Measurements from ENCODE around the gene SLC26A6. TPM values are rescaled to one million over a fixed set of nuclear protein-coding genes. Genes with fewer than 3 reads are reported as not detected.

SLC26A6 gene
- total and polyA plus RNA-seq, 7 donors, result 4.5 to 13.0 (median 6.2) TPM

DNA sequence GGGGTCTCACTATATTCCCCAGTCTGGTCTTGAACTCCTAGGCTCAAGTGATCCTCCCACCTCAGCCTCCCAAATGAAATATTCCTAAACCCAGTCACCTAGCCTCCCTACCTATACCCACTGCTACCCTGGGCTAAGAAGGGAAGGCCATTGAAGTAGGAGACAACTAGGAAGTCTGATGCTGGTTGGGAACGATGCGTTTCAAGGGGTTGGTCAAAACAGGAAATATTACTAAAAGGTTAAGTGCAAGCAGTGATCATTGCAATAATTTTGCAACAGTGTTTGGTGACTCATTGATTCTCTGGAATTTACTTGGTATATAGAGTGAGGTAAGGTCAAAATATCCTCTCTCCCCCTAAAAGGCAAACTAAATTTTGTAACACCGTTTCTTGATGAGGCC is 21.2 kb downstream of the SLC26A6 start:
- Histone ChIP-seq H3K9me3 (peaks cover 13% of the 10 kb centered on the region), H3K36me3 (ENCODE audit: insufficient read depth in 1 of 2, low read depth in 1 of 2) (no peaks in the 10 kb centered on the region), H3K4me1 (peaks cover 5% of the 10 kb centered on the region), H3K27ac (no peak overlapping the region), H3K27me3 (ENCODE audit: insufficient read depth in 3 of 3, low read length in 2 of 3) (no peaks in the 10 kb centered on the region), H3K4me3 (no peak overlapping the region)
- ATAC-seq (no peak), DNase-seq (no peak)
- intact Hi-C loops (cut with DNase I), result no loop called here
- TF ChIP-seq, protein P1, sequence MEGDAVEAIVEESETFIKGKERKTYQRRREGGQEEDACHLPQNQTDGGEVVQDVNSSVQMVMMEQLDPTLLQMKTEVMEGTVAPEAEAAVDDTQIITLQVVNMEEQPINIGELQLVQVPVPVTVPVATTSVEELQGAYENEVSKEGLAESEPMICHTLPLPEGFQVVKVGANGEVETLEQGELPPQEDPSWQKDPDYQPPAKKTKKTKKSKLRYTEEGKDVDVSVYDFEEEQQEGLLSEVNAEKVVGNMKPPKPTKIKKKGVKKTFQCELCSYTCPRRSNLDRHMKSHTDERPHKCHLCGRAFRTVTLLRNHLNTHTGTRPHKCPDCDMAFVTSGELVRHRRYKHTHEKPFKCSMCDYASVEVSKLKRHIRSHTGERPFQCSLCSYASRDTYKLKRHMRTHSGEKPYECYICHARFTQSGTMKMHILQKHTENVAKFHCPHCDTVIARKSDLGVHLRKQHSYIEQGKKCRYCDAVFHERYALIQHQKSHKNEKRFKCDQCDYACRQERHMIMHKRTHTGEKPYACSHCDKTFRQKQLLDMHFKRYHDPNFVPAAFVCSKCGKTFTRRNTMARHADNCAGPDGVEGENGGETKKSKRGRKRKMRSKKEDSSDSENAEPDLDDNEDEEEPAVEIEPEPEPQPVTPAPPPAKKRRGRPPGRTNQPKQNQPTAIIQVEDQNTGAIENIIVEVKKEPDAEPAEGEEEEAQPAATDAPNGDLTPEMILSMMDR (IDR thresholded peaks at IDR 0.05), result no peak
- 68 to 81% (median 69%) methylated on average over 3 of the region's 3 CpGs for WGBS, 3 donors

DNA sequence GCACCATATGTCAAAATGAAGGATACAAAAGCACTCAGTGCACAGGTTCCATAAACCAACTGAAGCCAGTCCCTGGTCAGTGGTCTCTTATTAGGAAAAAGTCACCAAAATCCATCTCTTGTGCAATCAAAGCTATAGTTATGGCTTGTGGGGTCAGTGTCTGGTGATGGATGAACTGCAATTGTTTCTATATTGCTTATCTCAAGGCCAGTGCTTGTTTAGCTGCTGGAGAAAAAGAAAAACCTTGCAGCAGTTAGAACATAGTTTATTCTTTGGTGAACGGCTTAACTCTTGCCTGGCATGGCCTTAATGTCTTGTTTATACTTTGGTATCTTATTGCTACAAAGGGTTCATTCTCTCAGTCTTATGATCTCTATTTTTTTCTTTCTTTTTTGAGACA is 23.0 kb downstream of the SLC26A6 start:
- H3K4me3 ChIP-seq, result no peak overlapping the region
- peaks cover 2% of the 10 kb centered on the region for H3K9me3 ChIP-seq
- peaks cover 0 to 14% of the 10 kb centered on the region in 2 donors for H3K36me3 ChIP-seq (ENCODE audit: insufficient read depth in 1 of 2, low read depth in 1 of 2)
- H3K4me1 ChIP-seq, result peaks cover 20% of the 10 kb centered on the region
- no peak overlapping the region for H3K27ac ChIP-seq
- no peaks in the 10 kb centered on the region for H3K27me3 ChIP-seq (ENCODE audit: insufficient read depth in 3 of 3, low read length in 2 of 3)
- WGBS, 3 donors, result 79 to 97% (median 85%) methylated on average over 1 of the region's 1 CpG
- TF ChIP-seq, protein P1 (IDR thresholded peaks at IDR 0.05), result no peak
- ATAC-seq (no peak), DNase-seq (no peak)
- intact Hi-C loops (cut with DNase I), result no loop called here

DNA sequence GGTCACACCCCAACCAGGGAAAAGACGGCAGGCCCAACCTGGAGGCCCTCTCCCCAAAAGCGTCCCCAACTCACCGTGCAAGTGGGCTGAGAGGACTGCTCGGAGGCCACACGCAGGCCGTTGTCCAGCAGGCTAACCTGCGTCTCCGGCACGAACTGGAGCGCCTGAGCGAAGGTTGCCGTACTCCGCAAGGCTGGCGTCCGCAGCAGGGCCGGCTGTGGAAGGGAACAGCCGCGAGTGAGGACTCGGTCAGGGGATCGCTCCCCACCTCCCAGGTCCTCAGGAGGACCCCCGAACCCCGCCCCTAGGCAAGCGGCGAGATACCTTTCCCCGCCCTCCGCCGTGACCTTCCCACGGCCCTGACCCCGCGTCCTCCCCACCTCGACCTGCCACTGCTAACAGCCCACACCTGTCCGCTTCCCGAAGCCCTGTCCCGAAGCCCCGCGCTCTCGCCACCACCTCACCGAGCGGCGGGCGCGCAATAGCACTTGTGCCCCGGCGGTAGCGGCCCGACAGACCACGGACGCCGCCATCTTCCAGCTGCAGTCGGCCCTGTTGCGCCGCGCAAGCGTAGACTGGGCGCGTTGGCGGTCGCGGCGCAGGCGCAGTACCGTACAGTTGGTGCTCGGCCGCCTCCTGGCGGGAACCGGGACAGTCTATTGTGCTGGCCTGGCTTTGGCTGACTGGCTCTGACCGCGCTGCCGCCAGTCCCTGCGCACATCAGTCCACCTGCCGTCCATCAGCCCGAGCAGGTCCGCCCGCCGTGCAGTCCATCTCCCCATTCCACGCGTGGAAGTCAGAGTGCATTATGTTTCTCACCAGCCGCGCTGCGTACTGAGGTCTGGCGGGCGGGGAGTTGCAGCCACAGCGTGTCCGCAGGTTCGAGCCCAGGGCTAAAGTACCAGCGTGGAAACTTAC is 25.9 kb downstream of the SLC26A6 start, which contains the start of gene UQCRC1:
Gene UQCRC1, minus strand, starts transcription at position 559 of the 918 bp plus-strand sequence. Its CDS starts 26 bp downstream, at position 533.
- Histone ChIP-seq H3K9me3 (no peaks in the 10 kb centered on the region), H3K27me3 (ENCODE audit: insufficient read depth in 3 of 3, low read length in 2 of 3) (no peaks in the 10 kb centered on the region), H3K36me3 (ENCODE audit: insufficient read depth in 1 of 2, low read depth in 1 of 2) (peaks cover 6 to 43% of the 10 kb centered on the region in 2 donors), H3K27ac (peak within 1 kb of the TSS; percentile 91), H3K4me1 (peaks cover 29% of the 10 kb centered on the region), H3K4me3 (peak within 1 kb of the TSS; percentile 97)
- TF ChIP-seq, protein P1 (IDR thresholded peaks at IDR 0.05), result peak; percentile 79
- peak; percentile 99 to 100 (median 100) for ATAC-seq
- intact Hi-C loops (cut with DNase I), result loop anchor here in 1 of 2 donors (2.0 kb wide), 1 partner anchor 25 kb away; the partner anchor contains the start of gene SLC26A6
- WGBS, 3 donors, result 1 to 2% (median 2%) methylated on average over 82 to 86 of the region's 86 CpGs
- DNase-seq, result peak; percentile 93 to 97

DNA sequence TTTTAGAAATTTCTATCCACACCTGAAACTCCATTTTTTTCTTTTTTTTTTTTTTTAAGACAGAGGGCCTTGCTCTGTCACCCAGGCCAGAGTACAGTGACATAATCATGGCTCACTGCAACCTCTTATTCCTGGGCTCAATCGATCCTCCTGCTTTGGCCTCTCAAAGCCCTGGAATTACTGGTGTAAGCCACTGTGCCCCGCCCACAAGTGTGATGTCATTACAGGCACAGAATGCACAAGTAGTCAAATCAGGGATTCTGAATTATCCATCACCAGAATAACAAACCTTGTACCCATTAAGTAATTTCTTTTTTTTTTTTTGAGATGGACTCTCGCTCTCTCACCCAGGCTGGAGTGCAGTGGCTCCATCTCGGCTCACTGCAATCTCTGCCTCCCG is 27.7 kb downstream of the SLC26A6 start:
- Histone ChIP-seq H3K4me3 (peak overlapping the region; percentile 97), H3K27ac (peak overlapping the region; percentile 91), H3K4me1 (peaks cover 29% of the 10 kb centered on the region), H3K27me3 (ENCODE audit: insufficient read depth in 3 of 3, low read length in 2 of 3) (no peaks in the 10 kb centered on the region), H3K9me3 (no peaks in the 10 kb centered on the region), H3K36me3 (ENCODE audit: insufficient read depth in 1 of 2, low read depth in 1 of 2) (peaks cover 18 to 62% of the 10 kb centered on the region in 2 donors)
- intact Hi-C loops (cut with DNase I), result no loop called here
- DNase-seq (no peak), ATAC-seq (no peak)
- TF ChIP-seq, protein P1 (IDR thresholded peaks at IDR 0.05), result no peak
- WGBS, 3 donors, result 94 to 96% (median 95%) methylated on average over 5 of the region's 5 CpGs
